GM12878 (cell line): ENCODE measurements around the gene SYPL1.

ENCODE experiments used
- CBFB ChIP-seq: IDR thresholded peaks from 2 replicates; pipeline ENCODE4 v1.6.1; 2016; ENCODE audit warnings: antibody characterized with exemption, low read depth
- CTCF ChIP-seq, 3 experiments: IDR thresholded peaks in 2 of 3; conservative IDR thresholded peaks in 1 of 3; 2 replicates each; pipeline ENCODE4 v1.5.1; 2011; ENCODE audit warnings: low read depth in 3 of 3, low read length in 3 of 3, mild to moderate bottlenecking in 3 of 3, control low read depth in 2 of 3, moderate library complexity in 2 of 3, inconsistent platforms in 1 of 3, mixed read lengths in 1 of 3; ENCODE audit not compliant: control insufficient read depth in 2 of 3, insufficient read depth in 1 of 3; ENCODE audit errors: extremely low read depth in 1 of 3
- ESRRA ChIP-seq: IDR thresholded peaks from 2 replicates; pipeline ENCODE4 v1.6.1; 2012; ENCODE audit warnings: mild to moderate bottlenecking, low read length, improper control_type of control experiment
- GABPA ChIP-seq: IDR thresholded peaks from 2 replicates; pipeline ENCODE4 v1.6.1; 2014; ENCODE audit warnings: antibody characterized with exemption, low read depth, mild to moderate bottlenecking, inconsistent platforms
- HDAC6 ChIP-seq: fragments of 200-600 bp; sonication (generic); IDR thresholded peaks from one replicate; pipeline ENCODE4 v1.8.0; 2017; ENCODE audit warnings: antibody characterized with exemption; ENCODE audit not compliant: unreplicated experiment
- MAX ChIP-seq: IDR thresholded peaks from 2 replicates; pipeline ENCODE4 v1.6.1; 2012; ENCODE audit warnings: low read depth, low read length, improper control_type of control experiment
- MEF2A ChIP-seq: IDR thresholded peaks from 2 replicates; pipeline ENCODE4 v1.6.1; 2011; ENCODE audit warnings: low read depth, mild to moderate bottlenecking, low read length, moderate library complexity; ENCODE audit not compliant: insufficient read depth
- PBX3 ChIP-seq: IDR thresholded peaks from 2 replicates; pipeline ENCODE4 v1.6.1; 2011; ENCODE audit warnings: mild to moderate bottlenecking, low read depth, low read length, moderate library complexity; ENCODE audit not compliant: insufficient replicate concordance
- POLR2AphosphoS5 ChIP-seq: IDR thresholded peaks from 2 replicates; pipeline ENCODE4 v1.6.1; 2011; ENCODE audit warnings: mild to moderate bottlenecking, low read length, inconsistent platforms

- TF ChIP-seq POLR2AphosphoS5 (no peak), MAX (no peak), CBFB (no peak), MEF2A (0 out of 2 replicates have a peak, but pooled peaks have one; percentile 32), HDAC6 (no peak), ESRRA (no peak), GABPA (no peak), CTCF (IDR thresholded peaks at IDR 0.05 in 2 of 3, conservative IDR thresholded peaks at IDR 0.05 in 1 of 3; ENCODE audit: control insufficient read depth in 2 of 3, extremely low read depth in 1 of 3, insufficient read depth in 1 of 3, low read depth in 3 of 3, low read length in 3 of 3) (no peak), PBX3 (no peak)
These were observed 13.2 kb downstream of the SYPL1 start for GRCh38 chr7:106098889-106099288.
